Activated B cell treated with CpG ODN at 0.5 μM for 24 hours (primary cell): ENCODE measurements around the gene NMNAT2. TPM values are rescaled to one million over a fixed set of nuclear protein-coding genes. Genes with fewer than 3 reads are reported as not detected.
"Not testable (repeated sequence)": the region's sequence is repeated elsewhere in the genome, so short reads cannot be mapped to it uniquely, and the experiment has no call there.

Experiments used
- ATAC-seq: fragments of 200-7000 bp; cut with Tn5 transposase; one replicate; pipeline ENCODE4 v1.10.0; 2021; ENCODE audit warnings: low read depth, mild to moderate bottlenecking, moderate library complexity
- CTCF ChIA-PET: fragments of 350-600 bp; sonication (Branson Sonifier 250); formaldehyde crosslinking; loops from one replicate; lab custom pipeline; 2021; ENCODE audit warnings: antibody characterized with exemption; lab: Charles Lee
- POLR2A ChIA-PET: fragments of 350-600 bp; sonication (Branson Sonifier 250); formaldehyde crosslinking; loops from one replicate; lab custom pipeline; 2021; ENCODE audit warnings: antibody characterized with exemption; lab: Charles Lee
- DNase-seq: peaks from one replicate; pipeline ENCODE4 v3.0.0; 2022
- H3K27ac Mint-ChIP-seq: one replicate; pipeline ENCODE4 v1.8.0; 2020; ENCODE audit warnings: mixed read lengths
- H3K27me3 Mint-ChIP-seq: one replicate; pipeline ENCODE4 v1.8.0; 2021; ENCODE audit warnings: mixed read lengths
- H3K36me3 Mint-ChIP-seq: one replicate; pipeline ENCODE4 v1.8.0; 2021; ENCODE audit warnings: low read depth, mixed read lengths
- H3K4me1 Mint-ChIP-seq: one replicate; pipeline ENCODE4 v1.8.0; 2021; ENCODE audit warnings: mixed read lengths
- H3K4me3 Mint-ChIP-seq: one replicate; pipeline ENCODE4 v1.8.0; 2020; ENCODE audit warnings: mild to moderate bottlenecking, mixed read lengths
- H3K9me3 Mint-ChIP-seq: one replicate; pipeline ENCODE4 v1.8.0; 2020; ENCODE audit warnings: mixed read lengths
- CTCF ChIP-seq: fragments of 200-600 bp; IDR thresholded peaks from one replicate; pipeline ENCODE4 v1.8.0; 2022; ENCODE audit warnings: antibody characterized with exemption, mild to moderate bottlenecking
- intact Hi-C: fragments of 100-400 bp; cut with micrococcal nuclease; formaldehyde crosslinking; loops from one replicate; pipeline ENCODE4 v1.15.1; 2024
- total RNA-seq: library from RNA; stranded (reverse); gene quantifications from 2 replicates; pipeline ENCODE4 v1.2.3, GENCODE V29; 2022

NMNAT2 gene
- total RNA-seq, 1 donor from 2014 or later = not detected

GRCh38 chr1:183435497-183435896, 17.3 kb upstream of the NMNAT2 start:
- POLR2A ChIA-PET = no interaction called here
- Mint-ChIP-seq H3K27me3 (peaks cover 24% of the 10 kb centered on the region), H3K4me1 (no peaks in the 10 kb centered on the region), H3K36me3 (no peaks in the 10 kb centered on the region), H3K27ac (no peak overlapping the region), H3K9me3 (no peaks in the 10 kb centered on the region), H3K4me3 (no peak overlapping the region)
- DNase-seq = no peak
- CTCF ChIA-PET = no interaction called here
- no peak for TF ChIP-seq CTCF
- intact Hi-C loops = no loop called here
- ATAC-seq = no peak

GRCh38 chr1:183433703-183434102, 15.5 kb upstream of the NMNAT2 start:
- ChIA-PET POLR2A (no interaction called here), CTCF (no interaction called here)
- ATAC-seq (no peak), DNase-seq (no peak)
- Mint-ChIP-seq H3K27me3 (peaks cover 36% of the 10 kb centered on the region), H3K4me1 (no peaks in the 10 kb centered on the region), H3K4me3 (no peak overlapping the region), H3K9me3 (no peaks in the 10 kb centered on the region), H3K36me3 (no peaks in the 10 kb centered on the region), H3K27ac (no peak overlapping the region)
- intact Hi-C loops = no loop called here
- no peak for TF ChIP-seq CTCF

GRCh38 chr1:183432548-183432875, 14.3 kb upstream of the NMNAT2 start:
- peaks cover 31% of the 10 kb centered on the region for H3K27me3 Mint-ChIP-seq
- no peak overlapping the region for H3K27ac Mint-ChIP-seq
- ATAC-seq (no peak), DNase-seq (no peak)
- H3K4me1 Mint-ChIP-seq = no peaks in the 10 kb centered on the region
- no peak for TF ChIP-seq CTCF
- no peaks in the 10 kb centered on the region for H3K9me3 Mint-ChIP-seq
- H3K36me3 Mint-ChIP-seq = no peaks in the 10 kb centered on the region
- ChIA-PET CTCF (no interaction called here), POLR2A (no interaction called here)
- intact Hi-C loops = no loop called here
- H3K4me3 Mint-ChIP-seq = no peak overlapping the region

- DNase-seq (no peak), ATAC-seq (no peak)
- intact Hi-C loops = no loop called here
- Mint-ChIP-seq H3K27me3 (peaks cover 31% of the 10 kb centered on the region), H3K4me3 (no peak overlapping the region), H3K36me3 (no peaks in the 10 kb centered on the region), H3K4me1 (no peaks in the 10 kb centered on the region), H3K9me3 (no peaks in the 10 kb centered on the region), H3K27ac (no peak overlapping the region)
- ChIA-PET POLR2A (no interaction called here), CTCF (no interaction called here)
- no peak for TF ChIP-seq CTCF
Measured at GRCh38 chr1:183431840-183432547, 13.8 kb upstream of the NMNAT2 start.

- H3K27ac Mint-ChIP-seq, DNase-seq, ATAC-seq, H3K36me3 Mint-ChIP-seq, CTCF ChIA-PET, POLR2A ChIA-PET, H3K4me1 Mint-ChIP-seq, intact Hi-C loops, H3K9me3 Mint-ChIP-seq, H3K4me3 Mint-ChIP-seq: not testable (repeated sequence)
- H3K27me3 Mint-ChIP-seq = peaks cover 26% of the 10 kb centered on the region
Measured at GRCh38 chr1:183427591-183427990, 9.4 kb upstream of the NMNAT2 start.

- Mint-ChIP-seq H3K4me3 (no peak overlapping the region), H3K4me1 (no peaks in the 10 kb centered on the region), H3K27ac (no peak overlapping the region), H3K36me3 (no peaks in the 10 kb centered on the region), H3K9me3 (no peaks in the 10 kb centered on the region), H3K27me3 (peaks cover 19% of the 10 kb centered on the region)
- ATAC-seq (no peak), DNase-seq (no peak)
- ChIA-PET CTCF (no interaction called here), POLR2A (no interaction called here)
- TF ChIP-seq CTCF = no peak
- intact Hi-C loops = no loop called here
Measured at GRCh38 chr1:183424691-183425090, 6.5 kb upstream of the NMNAT2 start.
